ENCODE data around the gene PRKG1. TPM values are rescaled to one million over a fixed set of nuclear protein-coding genes. Genes with fewer than 3 reads are reported as not detected.

Gene PRKG1
- total and polyA plus RNA-seq, 4 donors = 26.2 to 199 (median 94.1) TPM

- Histone ChIP-seq H3K9me3 (ENCODE audit: control insufficient read depth, low read length) (no peaks in the 10 kb centered on the region), H3K36me3 (ENCODE audit: control insufficient read depth in 1 of 2, insufficient read depth in 2 of 2, low read length in 1 of 2) (no peaks in the 10 kb centered on the region), H3K4me3 (ENCODE audit: low read length in 2 of 2) (no peak overlapping the region), H3K27ac (ENCODE audit: low read depth in 1 of 2, low read length in 2 of 2) (no peak overlapping the region), H3K27me3 (ENCODE audit: control insufficient read depth in 1 of 2, insufficient read depth in 2 of 2, low read length in 1 of 2) (no peaks in the 10 kb centered on the region), H3K4me1 (ENCODE audit: control insufficient read depth in 1 of 2, insufficient read depth in 2 of 2, low read length in 2 of 2) (peaks cover 3 to 4% of the 10 kb centered on the region in 2 donors)
- WGBS, 2 donors = 91 to 96% methylated on average over 3 of the region's 3 CpGs
- DNase-seq (no peak), ATAC-seq (ENCODE audit: low FRiP score) (no peak)
- intact Hi-C loops (cut with DNase I) = no loop called here
Measured at GRCh38 chr10:51507476-51507875, 433.2 kb downstream of the PRKG1 start.

- Histone ChIP-seq H3K27me3 (ENCODE audit: control insufficient read depth in 1 of 2, insufficient read depth in 2 of 2, low read length in 1 of 2) (no peaks in the 10 kb centered on the region), H3K4me1 (ENCODE audit: control insufficient read depth in 1 of 2, insufficient read depth in 2 of 2, low read length in 2 of 2) (peaks cover 1 to 4% of the 10 kb centered on the region in 2 donors), H3K27ac (ENCODE audit: low read depth in 1 of 2, low read length in 2 of 2) (no peak overlapping the region), H3K36me3 (ENCODE audit: control insufficient read depth in 1 of 2, insufficient read depth in 2 of 2, low read length in 1 of 2) (no peaks in the 10 kb centered on the region), H3K4me3 (ENCODE audit: low read length in 2 of 2) (no peak overlapping the region), H3K9me3 (ENCODE audit: control insufficient read depth, low read length) (no peaks in the 10 kb centered on the region)
- no peak for DNase-seq
- intact Hi-C loops (cut with DNase I) = no loop called here
- 65 to 66% methylated on average over 2 of the region's 2 CpGs for WGBS, 2 donors
- ATAC-seq (ENCODE audit: low FRiP score) = no peak
Measured at GRCh38 chr10:51508156-51508555, 433.9 kb downstream of the PRKG1 start.

- Histone ChIP-seq H3K27ac (ENCODE audit: low read depth in 1 of 2, low read length in 2 of 2) (no peak overlapping the region), H3K4me3 (ENCODE audit: low read length in 2 of 2) (no peak overlapping the region), H3K4me1 (ENCODE audit: control insufficient read depth in 1 of 2, insufficient read depth in 2 of 2, low read length in 2 of 2) (peaks cover 0 to 4% of the 10 kb centered on the region in 2 donors), H3K27me3 (ENCODE audit: control insufficient read depth in 1 of 2, insufficient read depth in 2 of 2, low read length in 1 of 2) (no peaks in the 10 kb centered on the region), H3K9me3 (ENCODE audit: control insufficient read depth, low read length) (no peaks in the 10 kb centered on the region), H3K36me3 (ENCODE audit: control insufficient read depth in 1 of 2, insufficient read depth in 2 of 2, low read length in 1 of 2) (no peaks in the 10 kb centered on the region)
- intact Hi-C loops (cut with DNase I) = no loop called here
- no peak for DNase-seq
- WGBS, 2 donors = 68 to 69% methylated on average over 2 of the region's 2 CpGs
- ATAC-seq (ENCODE audit: low FRiP score) = no peak
Measured at GRCh38 chr10:51510231-51510630, 435.9 kb downstream of the PRKG1 start.

- intact Hi-C loops (cut with DNase I) = no loop called here
- Histone ChIP-seq H3K9me3 (ENCODE audit: control insufficient read depth, low read length) (no peaks in the 10 kb centered on the region), H3K4me3 (ENCODE audit: low read length in 2 of 2) (no peak overlapping the region), H3K36me3 (ENCODE audit: control insufficient read depth in 1 of 2, insufficient read depth in 2 of 2, low read length in 1 of 2) (no peaks in the 10 kb centered on the region), H3K27ac (ENCODE audit: low read depth in 1 of 2, low read length in 2 of 2) (no peak overlapping the region), H3K27me3 (ENCODE audit: control insufficient read depth in 1 of 2, insufficient read depth in 2 of 2, low read length in 1 of 2) (no peaks in the 10 kb centered on the region), H3K4me1 (ENCODE audit: control insufficient read depth in 1 of 2, insufficient read depth in 2 of 2, low read length in 2 of 2) (peaks cover 3 to 8% of the 10 kb centered on the region in 2 donors)
- DNase-seq = no peak
- WGBS, 2 donors = 8 to 10% methylated on average over 2 of the region's 2 CpGs
- no peak for ATAC-seq (ENCODE audit: low FRiP score)
Measured at GRCh38 chr10:51521605-51522004, 447.3 kb downstream of the PRKG1 start.

GRCh38 chr10:51522858-51523257, 448.6 kb downstream of the PRKG1 start:
- no peak for ATAC-seq (ENCODE audit: low FRiP score)
- 86 to 93% methylated on average over 3 of the region's 3 CpGs for WGBS, 2 donors

GRCh38 chr10:51523440-51523839, 449.2 kb downstream of the PRKG1 start:
- Histone ChIP-seq H3K27ac (ENCODE audit: low read depth in 1 of 2, low read length in 2 of 2) (no peak overlapping the region), H3K27me3 (ENCODE audit: control insufficient read depth in 1 of 2, insufficient read depth in 2 of 2, low read length in 1 of 2) (no peaks in the 10 kb centered on the region), H3K9me3 (ENCODE audit: control insufficient read depth, low read length) (no peaks in the 10 kb centered on the region), H3K4me3 (ENCODE audit: low read length in 2 of 2) (no peak overlapping the region), H3K36me3 (ENCODE audit: control insufficient read depth in 1 of 2, insufficient read depth in 2 of 2, low read length in 1 of 2) (no peaks in the 10 kb centered on the region), H3K4me1 (ENCODE audit: control insufficient read depth in 1 of 2, insufficient read depth in 2 of 2, low read length in 2 of 2) (peaks cover 3 to 12% of the 10 kb centered on the region in 2 donors)
- no peak for ATAC-seq (ENCODE audit: low FRiP score)
- intact Hi-C loops (cut with DNase I) = no loop called here
- DNase-seq = no peak

More at GRCh38 chr10:51522858-51523257, 448.6 kb downstream of the PRKG1 start:
- peaks cover 3 to 10% of the 10 kb centered on the region in 2 donors for H3K4me1 ChIP-seq (ENCODE audit: control insufficient read depth in 1 of 2, insufficient read depth in 2 of 2, low read length in 2 of 2)
- DNase-seq = no peak
- no peak overlapping the region for H3K4me3 ChIP-seq (ENCODE audit: low read length in 2 of 2)
- H3K9me3 ChIP-seq (ENCODE audit: control insufficient read depth, low read length) = no peaks in the 10 kb centered on the region
- H3K27ac ChIP-seq (ENCODE audit: low read depth in 1 of 2, low read length in 2 of 2) = no peak overlapping the region
- H3K27me3 ChIP-seq (ENCODE audit: control insufficient read depth in 1 of 2, insufficient read depth in 2 of 2, low read length in 1 of 2) = no peaks in the 10 kb centered on the region
- intact Hi-C loops (cut with DNase I) = no loop called here
- no peaks in the 10 kb centered on the region for H3K36me3 ChIP-seq (ENCODE audit: control insufficient read depth in 1 of 2, insufficient read depth in 2 of 2, low read length in 1 of 2)

GRCh38 chr10:51524041-51524440, 449.8 kb downstream of the PRKG1 start:
- ATAC-seq (ENCODE audit: low FRiP score) = no peak
- Histone ChIP-seq H3K27ac (ENCODE audit: low read depth in 1 of 2, low read length in 2 of 2) (no peak overlapping the region), H3K9me3 (ENCODE audit: control insufficient read depth, low read length) (no peaks in the 10 kb centered on the region), H3K27me3 (ENCODE audit: control insufficient read depth in 1 of 2, insufficient read depth in 2 of 2, low read length in 1 of 2) (no peaks in the 10 kb centered on the region), H3K4me3 (ENCODE audit: low read length in 2 of 2) (no peak overlapping the region), H3K36me3 (ENCODE audit: control insufficient read depth in 1 of 2, insufficient read depth in 2 of 2, low read length in 1 of 2) (no peaks in the 10 kb centered on the region), H3K4me1 (ENCODE audit: control insufficient read depth in 1 of 2, insufficient read depth in 2 of 2, low read length in 2 of 2) (peaks cover 3 to 15% of the 10 kb centered on the region in 2 donors)
- DNase-seq = no peak
- 32 to 33% methylated on average over 1 of the region's 1 CpG for WGBS, 2 donors
- intact Hi-C loops (cut with DNase I) = no loop called here

GRCh38 chr10:51527522-51528219, 453.4 kb downstream of the PRKG1 start:
- DNase-seq (no peak), ATAC-seq (ENCODE audit: low FRiP score) (no peak)
- H3K4me3 ChIP-seq (ENCODE audit: low read length in 2 of 2) = peak overlapping the region in 1 of 2 donors; percentile 20
- H3K36me3 ChIP-seq (ENCODE audit: control insufficient read depth in 1 of 2, insufficient read depth in 2 of 2, low read length in 1 of 2) = no peaks in the 10 kb centered on the region
- H3K27ac ChIP-seq (ENCODE audit: low read depth in 1 of 2, low read length in 2 of 2) = no peak overlapping the region
- peaks cover 9 to 26% of the 10 kb centered on the region in 2 donors for H3K4me1 ChIP-seq (ENCODE audit: control insufficient read depth in 1 of 2, insufficient read depth in 2 of 2, low read length in 2 of 2)
- intact Hi-C loops (cut with DNase I) = no loop called here
- 45 to 47% methylated on average over 11 of the region's 11 CpGs for WGBS, 2 donors
- H3K27me3 ChIP-seq (ENCODE audit: control insufficient read depth in 1 of 2, insufficient read depth in 2 of 2, low read length in 1 of 2) = no peaks in the 10 kb centered on the region
- no peaks in the 10 kb centered on the region for H3K9me3 ChIP-seq (ENCODE audit: control insufficient read depth, low read length)

GRCh38 chr10:51528527-51528926, 454.2 kb downstream of the PRKG1 start:
- H3K4me1 ChIP-seq (ENCODE audit: control insufficient read depth in 1 of 2, insufficient read depth in 2 of 2, low read length in 2 of 2) = peaks cover 6 to 26% of the 10 kb centered on the region in 2 donors
- H3K27me3 ChIP-seq (ENCODE audit: control insufficient read depth in 1 of 2, insufficient read depth in 2 of 2, low read length in 1 of 2) = no peaks in the 10 kb centered on the region
- H3K9me3 ChIP-seq (ENCODE audit: control insufficient read depth, low read length) = no peaks in the 10 kb centered on the region
- H3K27ac ChIP-seq (ENCODE audit: low read depth in 1 of 2, low read length in 2 of 2) = no peak overlapping the region
- H3K4me3 ChIP-seq (ENCODE audit: low read length in 2 of 2) = no peak overlapping the region
- WGBS, 2 donors = 38 to 61% methylated on average over 2 of the region's 2 CpGs
- intact Hi-C loops (cut with DNase I) = no loop called here
- no peaks in the 10 kb centered on the region for H3K36me3 ChIP-seq (ENCODE audit: control insufficient read depth in 1 of 2, insufficient read depth in 2 of 2, low read length in 1 of 2)
- ATAC-seq (ENCODE audit: low FRiP score) (no peak), DNase-seq (no peak)
